ENCODE measurements around the gene TNS3.

TNS3 gene

DNA sequence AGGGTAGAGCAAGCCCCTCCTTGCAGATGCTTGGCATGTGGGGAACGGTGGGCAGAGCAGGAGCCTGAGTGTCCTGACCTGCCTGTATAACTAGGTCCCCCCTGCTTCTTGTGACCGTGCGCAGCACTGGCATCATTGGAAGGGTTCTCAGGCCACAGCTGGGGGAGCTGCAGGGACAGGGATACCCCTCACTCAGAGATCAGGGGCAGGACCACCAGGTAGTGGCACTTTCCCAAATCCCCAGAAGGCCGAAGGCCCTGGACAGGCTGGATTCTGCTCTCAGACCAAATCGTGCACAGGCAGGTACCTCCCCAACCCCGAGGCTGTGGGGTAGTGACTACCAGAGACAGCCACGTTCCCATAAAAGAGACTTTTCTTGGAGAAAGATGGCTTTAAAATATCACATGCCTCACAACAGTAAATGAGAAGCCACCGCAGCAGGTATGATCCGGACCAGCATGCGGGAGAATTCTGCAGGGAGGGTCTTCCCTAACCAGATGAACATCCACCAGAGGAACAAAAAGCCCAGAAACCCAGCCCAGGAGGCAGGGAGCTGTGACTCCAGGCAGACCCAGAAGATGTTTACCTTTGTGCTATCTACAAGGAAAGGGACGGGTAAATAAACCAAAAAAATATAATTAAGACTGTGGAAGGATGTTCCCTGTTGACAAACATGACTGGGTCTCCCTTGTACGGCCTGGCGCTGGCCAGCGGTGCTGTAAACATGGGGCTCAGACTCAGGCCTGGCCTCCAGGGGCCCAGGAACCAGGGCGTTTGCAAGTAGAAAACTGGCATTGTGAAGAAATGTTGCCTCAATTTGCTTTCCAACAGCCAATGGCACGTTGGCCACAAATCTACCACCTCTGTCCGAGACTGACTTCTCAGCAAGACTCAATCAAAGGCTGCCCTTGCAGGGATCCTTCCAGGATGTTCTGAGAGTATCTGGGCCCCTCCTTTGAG lies 180.0 kb downstream of the TNS3 start:
- no peak for DNase-seq

DNA sequence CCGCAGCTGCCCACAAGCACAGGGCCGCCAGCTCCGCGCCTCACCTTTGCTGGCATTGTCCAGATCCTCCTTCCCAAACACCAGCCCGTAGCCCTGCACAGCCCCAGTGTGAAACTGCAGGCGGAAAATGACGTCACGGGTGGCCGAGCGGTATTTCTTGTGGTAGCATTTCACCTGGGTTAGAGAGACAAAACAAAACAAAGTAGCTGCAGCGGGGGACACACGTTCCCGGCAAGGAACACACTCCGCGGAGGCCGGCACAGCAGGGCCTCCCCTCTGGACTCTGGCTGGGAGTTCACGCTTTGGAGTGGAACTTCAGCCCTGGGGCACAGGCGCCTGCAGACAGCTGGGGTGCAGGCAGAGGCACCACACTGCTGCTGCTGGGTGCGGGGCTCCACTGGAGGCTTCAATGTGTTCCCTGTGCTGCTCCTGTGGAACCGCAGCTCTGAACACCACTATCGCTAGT lies 181.1 kb downstream of the TNS3 start:
- DNase-seq = no peak

DNA sequence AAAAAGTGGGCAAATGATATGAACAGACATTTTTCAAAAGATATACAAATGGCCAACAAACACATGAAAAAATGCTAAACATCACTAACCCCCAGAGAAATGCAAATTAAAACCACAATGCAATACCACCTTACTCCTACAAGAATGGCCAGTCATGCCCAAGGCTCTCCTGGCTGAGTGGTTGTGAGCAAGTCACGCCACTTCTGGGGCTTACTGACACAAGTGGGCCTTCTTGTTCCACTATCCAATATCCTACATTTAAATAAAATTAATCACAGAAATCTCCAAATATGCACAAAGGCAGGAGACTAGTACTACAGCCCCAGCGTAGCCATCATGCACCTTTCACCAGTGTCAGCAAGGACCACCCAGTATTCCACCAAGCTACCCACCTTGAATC lies 181.9 kb downstream of the TNS3 start:
- DNase-seq = no peak

DNA sequence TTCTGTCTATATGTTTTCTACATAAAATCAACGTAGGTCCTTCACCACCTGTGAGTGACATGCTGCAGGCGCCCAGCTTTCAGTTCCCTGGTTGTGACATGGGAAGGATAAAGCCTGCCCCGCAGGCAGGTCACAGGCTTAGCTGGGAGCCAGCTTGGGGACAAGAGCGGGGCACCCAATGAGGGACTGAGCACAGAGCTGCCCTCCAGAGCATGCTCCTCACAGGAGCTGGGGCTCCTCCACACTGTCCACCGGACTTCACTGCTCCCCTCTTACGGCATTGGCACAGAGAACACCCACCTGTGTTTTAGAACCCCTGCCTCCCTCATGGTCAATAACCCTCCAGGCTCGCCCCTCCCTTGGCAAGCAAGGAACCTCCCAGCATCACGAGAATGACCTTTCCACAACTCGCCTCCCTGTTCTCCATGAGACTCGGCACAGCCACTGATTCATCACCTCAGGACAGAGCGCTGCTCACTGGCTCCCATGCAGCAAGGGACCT lies 187.1 kb downstream of the TNS3 start:
- DNase-seq = no peak

DNA sequence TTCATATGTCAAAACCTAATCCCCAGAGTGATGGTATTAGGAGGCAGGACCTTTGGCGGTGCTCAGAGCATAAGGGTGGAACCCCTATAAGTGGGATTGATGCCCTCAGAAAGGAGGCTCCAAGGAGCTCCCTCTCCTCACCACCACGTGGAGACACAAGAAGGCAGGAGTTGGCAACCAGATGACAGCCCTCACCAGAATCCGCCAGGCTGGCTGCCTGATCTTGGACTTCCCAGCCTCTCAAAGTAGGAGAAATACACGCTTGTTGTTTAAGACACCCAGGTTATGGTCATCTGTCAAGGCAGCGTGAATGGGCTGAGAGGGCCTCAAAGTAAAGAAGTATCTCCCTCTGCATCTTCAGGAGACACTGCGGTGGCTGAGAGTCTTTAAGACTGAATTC lies 187.7 kb downstream of the TNS3 start:
- no peak for DNase-seq

DNA sequence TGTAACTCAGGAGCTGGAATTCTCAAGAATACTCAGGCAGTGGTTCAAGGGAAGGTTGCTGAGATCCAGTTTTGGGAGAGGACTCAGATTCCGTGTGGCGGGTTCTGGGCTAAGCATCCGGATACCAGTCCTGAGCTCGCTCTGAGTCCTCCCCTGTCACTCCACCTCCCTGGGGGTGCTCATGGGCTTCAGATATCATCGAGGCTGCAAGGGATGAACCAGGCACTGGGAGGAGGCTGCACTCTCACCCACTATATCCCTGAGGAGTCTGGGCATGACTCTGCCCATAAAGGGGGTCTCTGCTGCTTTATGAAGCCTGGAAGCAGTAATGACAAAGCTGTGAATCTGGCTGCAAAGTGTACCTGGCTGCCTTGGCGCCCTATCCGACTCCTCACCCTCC lies 188.5 kb downstream of the TNS3 start:
- DNase-seq = no peak

DNA sequence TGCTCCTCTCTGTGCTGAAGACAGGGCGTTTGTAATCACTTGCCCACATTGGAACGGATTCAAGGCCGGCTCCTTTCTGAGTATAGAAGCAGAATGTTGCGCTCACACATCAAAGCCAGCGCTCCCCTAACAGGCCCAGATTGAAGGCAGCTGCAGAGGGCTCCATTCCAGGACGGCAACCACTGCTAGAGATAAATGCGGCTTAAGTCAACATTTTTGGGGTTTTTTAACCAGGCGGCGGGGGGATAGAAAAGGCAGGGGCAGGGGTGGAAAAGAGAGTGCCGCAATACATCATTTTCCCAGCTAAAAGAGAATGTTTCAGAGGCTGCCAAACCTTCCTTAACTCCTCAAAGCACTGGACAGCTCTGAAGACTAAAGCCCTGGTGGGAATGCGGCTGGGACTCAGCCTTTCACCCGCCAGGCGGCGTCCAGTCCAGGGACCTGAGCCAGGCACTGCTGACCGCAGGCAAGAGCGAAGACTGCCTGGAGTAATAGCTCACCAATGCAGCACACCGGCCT lies 189.6 kb downstream of the TNS3 start:
- DNase-seq = no peak

DNA sequence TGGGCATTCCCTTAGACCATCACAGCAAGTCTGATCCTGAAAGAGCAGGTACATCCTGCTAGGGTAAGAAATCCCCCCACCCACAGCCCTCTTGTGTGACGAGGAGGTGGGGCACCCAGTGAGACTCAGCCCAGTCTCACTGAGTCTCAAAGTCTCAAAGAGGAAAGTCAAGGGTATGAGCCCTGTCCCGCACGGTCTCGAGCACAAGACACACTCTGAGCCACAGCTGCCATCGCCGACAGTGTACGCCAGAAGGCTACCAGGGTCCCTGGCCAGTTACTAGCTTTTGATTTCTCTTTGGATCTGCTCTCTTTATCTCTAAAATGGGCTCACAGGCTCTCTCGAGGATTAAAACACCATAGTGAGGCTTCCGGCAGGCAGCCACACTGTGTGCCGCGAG lies 190.2 kb downstream of the TNS3 start:
- no peak for DNase-seq

DNA sequence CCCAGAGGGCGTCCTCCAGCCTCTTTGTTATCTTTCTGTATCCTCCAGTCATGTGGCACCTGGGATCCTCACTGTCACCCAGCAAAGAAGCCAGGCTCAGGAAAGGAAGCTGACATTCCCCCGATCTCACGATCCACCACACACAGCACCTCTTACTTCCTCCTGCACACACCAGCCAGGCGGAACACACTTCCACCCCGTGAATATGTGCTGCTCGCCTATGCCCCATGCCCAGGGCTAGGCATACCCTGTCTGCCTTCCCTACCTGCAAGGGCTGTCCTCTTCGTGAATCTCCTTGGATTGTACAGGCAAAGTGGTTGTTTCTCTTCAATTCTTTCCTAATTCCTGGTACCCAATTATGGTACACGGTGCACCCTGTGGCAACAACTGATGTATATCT lies 191.0 kb downstream of the TNS3 start:
- DNase-seq = no peak

DNA sequence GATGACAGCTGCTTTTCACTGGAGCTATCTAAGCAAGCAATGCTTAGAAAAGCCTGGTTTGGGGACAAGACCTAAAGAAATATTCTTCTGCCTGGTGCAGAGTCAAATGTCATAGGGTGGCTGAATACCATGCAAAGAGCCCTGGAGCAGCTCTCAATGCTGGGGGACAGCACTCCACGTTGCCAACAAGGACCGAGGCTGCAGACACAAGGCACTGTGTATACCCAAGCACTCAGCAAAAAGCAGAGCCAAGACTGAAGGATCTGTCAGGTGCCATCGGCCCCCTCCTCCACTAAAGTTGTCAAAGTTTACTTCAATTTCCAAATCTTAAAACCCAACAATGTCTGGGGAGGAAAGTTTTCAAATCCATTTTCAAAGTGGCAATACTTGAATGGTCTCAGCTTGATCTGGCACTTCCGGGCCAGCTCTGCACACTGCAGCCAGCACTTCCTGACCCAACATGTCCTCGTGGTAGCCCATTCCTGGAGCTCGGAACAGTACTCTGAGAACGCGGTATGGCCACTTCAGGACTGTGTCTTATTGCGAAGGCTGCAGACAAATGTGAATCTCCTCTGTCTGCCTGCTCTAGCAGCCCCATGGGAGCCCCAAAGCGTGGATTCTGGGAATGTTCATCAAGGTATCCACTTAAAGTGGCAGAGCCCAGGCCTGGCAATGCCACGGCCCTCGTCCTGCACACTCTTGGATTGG lies 191.8 kb downstream of the TNS3 start:
- DNase-seq = no peak

DNA sequence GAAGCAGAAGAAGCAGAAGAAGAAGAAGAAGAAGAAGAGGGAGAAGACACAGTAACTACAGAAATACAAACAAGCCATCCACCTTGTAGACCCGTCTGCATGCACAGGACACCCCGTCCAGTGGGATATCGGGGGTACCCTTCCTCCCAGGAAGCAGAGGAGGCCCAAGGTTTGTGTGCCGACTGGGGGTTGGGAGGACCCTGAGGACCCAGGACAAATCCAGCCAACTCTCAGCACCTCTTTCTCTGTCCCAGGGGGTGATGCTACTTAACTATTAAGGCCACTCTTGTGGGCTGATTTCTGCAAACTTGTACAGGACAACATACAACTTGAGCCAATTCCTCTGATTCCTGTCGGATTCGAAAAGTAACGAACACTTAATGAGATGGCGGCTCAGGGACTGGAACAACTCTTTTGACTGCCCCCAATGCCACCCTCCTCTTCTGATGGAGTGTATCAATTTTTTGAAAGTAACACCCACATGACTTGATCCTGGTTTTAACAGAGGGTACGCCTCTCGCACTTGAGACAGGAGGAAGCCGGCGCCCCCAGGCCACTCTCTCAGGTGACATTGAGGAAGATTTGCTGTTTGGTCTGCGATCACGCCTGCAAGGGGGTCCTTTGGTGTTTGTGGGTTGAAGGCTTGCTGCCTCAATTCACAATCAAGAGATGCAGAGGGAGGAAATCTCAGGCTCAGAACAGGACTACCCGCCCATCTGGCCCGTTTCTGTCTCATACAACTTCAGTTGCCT lies 192.6 kb downstream of the TNS3 start:
- DNase-seq = no peak

DNA sequence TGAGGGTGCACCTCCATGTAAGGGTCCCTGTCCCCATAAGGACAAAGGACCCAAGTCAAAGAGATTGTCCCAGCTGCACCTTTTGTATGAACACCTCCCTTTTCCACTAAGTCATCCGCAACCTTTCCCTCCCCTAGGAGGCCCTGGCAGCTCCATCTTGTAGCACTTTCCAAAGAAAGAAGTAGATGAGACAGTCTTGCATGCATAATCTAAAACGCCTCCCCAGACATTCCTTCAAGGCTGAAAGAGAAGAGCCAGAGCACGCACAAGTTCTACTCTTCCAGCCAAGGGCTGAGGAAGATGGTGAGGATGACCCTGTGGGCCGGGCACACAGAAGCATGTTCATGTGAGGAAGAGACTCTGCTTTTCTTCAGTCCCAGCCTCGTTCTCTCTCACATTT lies 194.4 kb downstream of the TNS3 start:
- DNase-seq = no peak

DNA sequence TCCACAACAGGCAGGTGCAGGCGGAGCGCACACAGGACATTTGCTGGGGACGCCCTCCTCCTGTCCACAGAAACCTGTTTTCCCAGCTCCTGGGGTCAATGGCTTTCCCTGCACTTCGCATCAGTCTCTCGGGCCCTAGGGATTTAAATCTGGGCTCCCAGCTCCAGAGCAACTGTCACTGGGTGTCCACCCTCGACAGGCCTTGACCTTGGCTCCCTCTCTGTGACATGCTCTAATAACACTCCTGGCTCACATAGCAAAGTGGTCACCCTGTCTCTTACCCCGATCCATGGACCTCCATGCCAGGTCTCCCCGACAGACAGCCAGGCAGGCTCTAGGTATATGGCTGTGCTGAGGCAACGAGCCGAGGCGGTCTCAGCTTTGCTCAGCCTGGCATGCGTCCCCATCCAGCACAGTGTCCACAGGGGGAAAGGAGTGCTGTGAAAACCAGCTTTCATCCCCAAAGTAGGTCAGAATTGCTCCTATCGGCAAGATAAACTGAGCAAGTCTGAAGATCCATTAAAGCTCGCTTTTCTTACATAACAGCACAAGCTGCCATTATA lies 195.6 kb downstream of the TNS3 start:
- no peak for DNase-seq

DNA sequence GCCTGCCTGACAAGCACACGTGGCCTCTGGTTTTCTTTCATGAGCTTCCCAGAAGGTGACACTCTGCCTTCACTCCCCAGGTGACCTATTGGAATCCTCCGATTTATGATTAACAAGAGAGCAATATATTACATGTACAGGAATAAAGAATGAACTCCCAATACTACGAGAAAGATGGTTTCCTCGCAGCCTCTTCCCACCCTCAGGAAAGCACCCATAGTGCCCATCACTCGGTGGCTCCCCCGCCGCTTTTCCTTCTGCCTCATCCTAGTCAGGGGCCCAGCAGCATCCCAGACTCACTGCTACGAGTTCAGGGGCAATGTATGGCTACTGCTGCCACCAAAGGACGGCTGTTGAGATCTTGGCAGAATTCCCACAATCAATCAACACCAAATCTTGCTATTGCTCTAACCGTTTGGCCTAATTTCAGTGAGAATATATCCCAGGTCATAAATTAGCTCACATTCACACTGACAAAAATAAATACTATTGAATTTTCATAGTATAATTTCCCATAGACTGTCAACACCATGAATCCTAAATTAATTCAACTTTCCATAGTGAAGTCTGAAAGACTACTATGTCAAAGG lies 196.3 kb downstream of the TNS3 start:
- no peak for DNase-seq

DNA sequence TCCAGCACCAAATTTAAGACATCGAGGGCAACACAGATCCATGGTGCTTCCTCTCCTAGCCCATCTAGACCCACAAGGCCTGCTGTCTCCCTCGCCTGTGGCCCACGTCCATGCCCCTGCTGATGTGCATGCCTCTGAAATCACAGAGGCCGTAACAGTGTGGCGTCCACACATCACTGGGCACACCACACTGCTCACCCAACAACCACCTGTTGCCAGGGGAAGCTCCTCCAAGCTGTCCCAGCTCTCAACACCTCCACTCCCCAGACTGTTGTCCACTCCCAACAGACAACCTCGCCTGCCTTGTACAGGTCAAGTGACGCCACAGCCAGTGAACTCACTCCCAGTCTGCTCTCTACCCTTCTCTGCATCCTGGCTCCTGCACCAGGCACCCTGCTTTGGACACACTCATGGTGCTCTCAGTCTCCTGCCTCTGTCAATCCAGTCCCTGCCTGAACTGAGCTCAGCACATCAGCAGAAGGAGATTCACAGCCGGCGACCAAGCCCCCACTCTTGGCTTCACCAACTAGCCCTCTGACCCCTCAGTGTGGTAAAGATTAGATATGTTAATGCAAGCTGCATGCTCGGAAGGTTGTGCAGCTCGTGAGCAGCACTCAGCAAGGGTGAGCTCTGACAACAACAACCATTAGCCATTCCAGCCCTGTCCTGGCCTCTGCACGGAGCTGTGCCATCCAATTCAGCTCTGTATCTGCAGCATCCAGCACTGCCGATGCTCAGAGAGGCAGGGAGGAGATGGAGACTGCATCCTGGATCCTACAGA lies 197.0 kb downstream of the TNS3 start:
- no peak for DNase-seq

DNA sequence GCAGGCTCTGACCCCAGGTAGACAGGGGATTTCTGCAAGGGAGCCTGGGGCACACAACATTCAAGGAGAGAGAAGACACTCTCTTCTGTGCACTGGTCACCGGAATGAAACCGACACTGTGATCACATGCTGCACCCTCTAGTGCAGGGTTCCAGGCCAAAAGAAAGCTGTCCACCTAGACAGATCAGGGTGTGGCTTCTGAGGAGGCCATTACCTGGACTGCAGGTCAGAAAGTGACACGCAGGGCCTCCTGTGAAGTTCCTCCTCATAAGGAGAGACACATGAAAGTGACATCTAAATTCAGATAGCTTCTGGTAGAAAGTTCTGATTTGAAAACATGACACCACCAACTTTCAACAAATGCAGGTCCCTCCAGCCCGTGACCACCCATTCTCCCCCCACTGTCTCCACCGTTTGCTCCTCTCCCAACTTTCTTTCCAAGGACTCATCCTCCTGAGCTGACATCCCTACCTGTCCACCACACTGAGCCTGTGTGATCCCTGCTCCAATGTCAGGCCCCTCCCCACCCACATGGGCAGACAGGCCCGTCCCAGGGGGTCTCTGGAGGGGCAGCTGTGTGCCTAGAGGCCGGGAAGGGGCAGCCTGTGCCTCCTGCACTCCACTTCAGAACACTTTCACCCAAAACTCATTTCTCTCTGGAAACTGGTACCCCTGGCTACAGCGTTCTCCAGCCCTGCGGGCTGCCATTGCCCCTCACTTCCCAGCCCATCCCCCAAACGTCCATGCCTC lies 198.0 kb downstream of the TNS3 start:
- no peak for DNase-seq

DNA sequence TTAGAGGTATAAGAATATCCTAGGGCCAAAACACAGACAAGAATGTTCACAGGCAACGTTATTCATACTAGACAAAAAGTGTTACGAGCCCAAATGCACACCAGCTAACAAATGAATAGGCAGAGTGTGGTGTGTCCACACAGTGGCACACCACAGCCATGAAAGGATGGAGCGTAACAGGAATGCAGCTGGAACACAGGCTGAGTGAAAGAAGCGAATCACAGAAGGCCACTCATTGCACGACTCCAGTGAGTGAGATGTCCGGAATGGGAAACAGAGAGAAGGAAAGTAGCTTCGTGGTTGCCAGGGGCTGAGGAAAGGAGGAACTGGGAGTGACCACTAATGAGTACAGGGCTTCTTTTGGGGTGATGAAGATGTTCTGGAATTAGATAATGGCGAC lies 198.8 kb downstream of the TNS3 start:
- DNase-seq = no peak

DNA sequence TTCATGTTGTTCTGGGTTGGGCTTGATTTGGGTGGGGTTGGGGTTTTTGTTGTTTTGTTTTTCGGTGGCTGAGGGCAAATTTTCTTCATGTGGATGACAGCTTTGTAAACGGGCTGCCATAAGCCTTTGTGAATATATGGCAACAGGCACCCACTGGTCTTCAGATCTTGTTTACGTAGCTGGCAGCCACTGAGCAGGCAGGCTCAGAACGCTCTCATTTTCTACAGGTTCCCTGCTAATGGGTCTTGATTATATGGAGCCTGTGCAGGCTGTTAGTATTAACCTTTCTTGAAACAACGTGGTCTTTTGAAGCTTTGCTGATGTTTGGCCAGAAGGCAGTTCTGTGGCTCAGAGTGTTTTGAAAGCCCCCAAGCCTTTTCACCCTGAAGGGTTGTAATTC lies 199.7 kb downstream of the TNS3 start:
- DNase-seq = no peak

DNA sequence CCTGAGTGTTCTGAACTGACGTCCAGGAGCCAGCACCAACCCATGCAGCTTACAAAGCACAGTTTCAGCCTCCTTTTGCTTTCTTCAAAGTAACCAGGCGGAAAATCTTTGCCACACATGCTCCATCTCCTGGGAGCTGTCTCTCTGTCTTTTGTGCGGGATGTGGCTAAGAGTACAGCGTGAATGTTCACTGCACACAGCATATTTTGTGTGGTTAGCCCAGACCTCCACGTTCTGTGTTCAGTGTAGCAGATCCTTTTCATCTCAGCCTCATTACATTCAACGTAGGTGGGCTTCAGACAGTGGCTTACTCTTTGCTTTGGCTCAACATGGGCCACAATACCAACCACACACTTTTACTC lies 200.8 kb downstream of the TNS3 start:
- no peak for DNase-seq

DNA sequence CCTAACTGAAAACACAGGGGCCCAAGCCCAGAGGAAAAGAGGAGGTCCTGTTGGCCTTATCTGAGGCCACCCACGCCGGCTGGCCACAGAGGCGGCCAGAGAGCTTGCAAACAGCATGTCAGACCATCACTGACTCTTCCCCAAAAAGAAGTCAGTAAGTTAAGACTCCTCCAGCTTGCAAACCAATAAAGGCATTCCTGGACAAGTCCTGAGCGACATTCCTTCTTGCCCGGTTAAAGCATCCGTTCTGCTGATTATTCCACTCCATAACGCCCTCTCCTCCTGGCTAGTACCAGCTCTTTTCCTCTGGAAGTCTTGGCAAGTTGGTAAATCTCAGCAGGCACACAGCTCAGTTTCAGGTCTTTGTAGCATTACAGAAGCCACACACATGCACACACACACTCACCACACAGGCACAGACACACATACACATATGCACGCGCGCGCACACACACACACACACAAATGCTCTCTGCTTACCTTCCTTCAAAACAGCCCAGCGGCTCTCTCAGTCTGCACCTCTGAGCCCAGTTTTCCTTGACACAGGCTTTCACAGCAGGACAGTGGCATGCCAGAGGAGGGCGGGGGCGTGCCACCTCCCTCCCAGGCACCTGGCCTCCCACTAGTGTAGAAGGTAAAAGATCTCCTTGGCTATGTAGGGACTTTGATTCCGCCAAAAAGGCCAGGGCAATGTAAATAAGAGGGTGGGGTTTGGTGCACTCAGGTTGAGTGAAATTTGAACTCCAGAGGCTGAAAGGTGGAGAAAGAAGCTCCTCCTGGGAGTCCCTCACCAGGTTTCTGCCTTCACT lies 201.4 kb downstream of the TNS3 start:
- DNase-seq = no peak

All from stimulated activated CD4-positive, alpha-beta T cell treated with anti-CD3 and anti-CD28 coated beads, Interleukin-1b, Interleukin-23, amount 100 ng/mL, for 48 hours (primary cell).